GM11168 (cell line): ENCODE results near the gene DR1.

ENCODE experiments used
- in situ Hi-C: fragments of 300-500 bp; cut with MboI; formaldehyde crosslinking; loops from one replicate; pipeline ENCODE4 v1.12.0; 2022; ENCODE audit warnings: low sequenced_read_pairs; ENCODE audit not compliant: unreplicated experiment

The DR1 gene

GRCh38 chr1:93345633-93346420, at the start of gene DR1:
DR1 (plus strand) TSS chr1:93345907; CDS start chr1:93346646, 739 bp downstream.
- in situ Hi-C loops = no loop called here

GRCh38 chr1:93296555-93297154, 49.1 kb upstream of the DR1 start:
- in situ Hi-C loops = no loop called here

GRCh38 chr1:93301131-93301530, 44.6 kb upstream of the DR1 start:
- in situ Hi-C loops = no loop called here

- in situ Hi-C loops = no loop called here
Observed at GRCh38 chr1:93302078-93302477, 43.6 kb upstream of the DR1 start.

GRCh38 chr1:93304716-93305138, 41.0 kb upstream of the DR1 start:
- in situ Hi-C loops = no loop called here

- in situ Hi-C loops = no loop called here
Observed at GRCh38 chr1:93306920-93307319, 38.8 kb upstream of the DR1 start.

- in situ Hi-C loops = no loop called here
Observed at GRCh38 chr1:93313026-93313425, 32.7 kb upstream of the DR1 start.

- in situ Hi-C loops = no loop called here
Observed at GRCh38 chr1:93317207-93317606, 28.5 kb upstream of the DR1 start.

GRCh38 chr1:93317943-93318342, 27.8 kb upstream of the DR1 start:
- in situ Hi-C loops = no loop called here

- in situ Hi-C loops = no loop called here
Observed at GRCh38 chr1:93321720-93322119, 24.0 kb upstream of the DR1 start.

- in situ Hi-C loops = no loop called here
Observed at GRCh38 chr1:93322349-93322748, 23.4 kb upstream of the DR1 start.

GRCh38 chr1:93323185-93323820, 22.4 kb upstream of the DR1 start:
- in situ Hi-C loops = no loop called here

- in situ Hi-C loops = no loop called here
Observed at GRCh38 chr1:93324486-93325464, 20.9 kb upstream of the DR1 start.

GRCh38 chr1:93328809-93329760, 16.6 kb upstream of the DR1 start:
- in situ Hi-C loops = no loop called here

GRCh38 chr1:93330196-93330595, 15.5 kb upstream of the DR1 start:
- in situ Hi-C loops = no loop called here

GRCh38 chr1:93330617-93331016, 15.1 kb upstream of the DR1 start:
- in situ Hi-C loops = no loop called here

GRCh38 chr1:93331412-93331811, 14.3 kb upstream of the DR1 start:
- in situ Hi-C loops = no loop called here

- in situ Hi-C loops = no loop called here
Observed at GRCh38 chr1:93332368-93332767, 13.3 kb upstream of the DR1 start.
